ENCODE data around the gene SLC31A1.

The SLC31A1 gene

GRCh38 chr9:113301548-113301947, 80.2 kb downstream of the SLC31A1 start:
- no peaks in the 10 kb centered on the region for H3K9me3 ChIP-seq (ENCODE audit: severe bottlenecking)
- H3K27ac ChIP-seq = no peak overlapping the region
- H3K36me3 ChIP-seq = no peaks in the 10 kb centered on the region; the same call in 1 of the 2 replicates
- H3K27me3 ChIP-seq (ENCODE audit: insufficient read depth, low read depth, severe bottlenecking) = no peaks in the 10 kb centered on the region
- DNase-seq = no peak
- no peak for TF ChIP-seq CTCF (IDR thresholded peaks at IDR 0.05; ENCODE audit: low read depth, low read length)
- no peak overlapping the region for H3K4me3 ChIP-seq (ENCODE audit: low read depth, low read length)

- Histone ChIP-seq H3K27ac (0 out of 2 replicates have a peak within 1 kb of the TSS, but pooled peaks have one; percentile 9), H3K36me3 (no peaks in the 10 kb centered on the region; the same call in 1 of the 2 replicates), H3K4me3 (ENCODE audit: low read depth, low read length) (no peak within 1 kb of the TSS), H3K27me3 (ENCODE audit: insufficient read depth, low read depth, severe bottlenecking) (no peaks in the 10 kb centered on the region), H3K9me3 (ENCODE audit: severe bottlenecking) (no peaks in the 10 kb centered on the region)
- DNase-seq = peak; percentile 31
- TF ChIP-seq CTCF (IDR thresholded peaks at IDR 0.05; ENCODE audit: low read depth, low read length) = no peak
Observed at GRCh38 chr9:113302792-113303418, 81.6 kb downstream of the SLC31A1 start, which contains the start of gene RNF183. RNF183 (minus strand) TSS chr9:113303376; CDS start chr9:113298184, 5,192 bp downstream.

GRCh38 chr9:113306566-113306965, 85.2 kb downstream of the SLC31A1 start:
- no peak for DNase-seq
- Histone ChIP-seq H3K9me3 (ENCODE audit: severe bottlenecking) (no peaks in the 10 kb centered on the region), H3K27ac (no peak overlapping the region), H3K36me3 (no peaks in the 10 kb centered on the region), H3K27me3 (ENCODE audit: insufficient read depth, low read depth, severe bottlenecking) (no peaks in the 10 kb centered on the region), H3K4me3 (ENCODE audit: low read depth, low read length) (no peak overlapping the region)
- TF ChIP-seq CTCF (IDR thresholded peaks at IDR 0.05; ENCODE audit: low read depth, low read length) = no peak

- Histone ChIP-seq H3K9me3 (ENCODE audit: severe bottlenecking) (no peaks in the 10 kb centered on the region), H3K4me3 (ENCODE audit: low read depth, low read length) (no peak overlapping the region), H3K36me3 (no peaks in the 10 kb centered on the region), H3K27me3 (ENCODE audit: insufficient read depth, low read depth, severe bottlenecking) (no peaks in the 10 kb centered on the region), H3K27ac (no peak overlapping the region)
- TF ChIP-seq CTCF (IDR thresholded peaks at IDR 0.05; ENCODE audit: low read depth, low read length) = no peak
- DNase-seq = no peak
Observed at GRCh38 chr9:113307396-113307975, 86.1 kb downstream of the SLC31A1 start.

GRCh38 chr9:113309204-113309813, 88.0 kb downstream of the SLC31A1 start:
- Histone ChIP-seq H3K27me3 (ENCODE audit: insufficient read depth, low read depth, severe bottlenecking) (no peaks in the 10 kb centered on the region), H3K4me3 (ENCODE audit: low read depth, low read length) (no peak overlapping the region), H3K36me3 (no peaks in the 10 kb centered on the region), H3K27ac (no peak overlapping the region), H3K9me3 (ENCODE audit: severe bottlenecking) (no peaks in the 10 kb centered on the region)
- TF ChIP-seq CTCF (IDR thresholded peaks at IDR 0.05; ENCODE audit: low read depth, low read length) = peak; percentile 54
- DNase-seq = peak; percentile 50
